GM12878 (cell line): ENCODE data around the gene LIN52. TPM values are rescaled to one million over a fixed set of nuclear protein-coding genes. Genes with fewer than 3 reads are reported as not detected.

Source experiments
- ATAC-seq: fragments of 200-7000 bp; cut with Tn5 transposase; 3 replicates; pipeline ENCODE4 v1.9.1; 2020; ENCODE audit warnings: mild to moderate bottlenecking, moderate library complexity
- BruUV-seq: library from RNA; stranded (reverse); fragments of 400-500 nt; replicated peaks from 2 replicates; lab custom pipeline; 2021; lab: Mats Ljungman, UMichigan
- CTCF ChIA-PET: fragments of 300-600 bp; sonication (Branson Sonifier 250); formaldehyde crosslinking; extraction: SDS; loops from one replicate; lab custom pipeline; 2021; ENCODE audit warnings: inconsistent platforms; lab: Yijun Ruan, JAX
- POLR2A ChIA-PET: fragments of 350-600 bp; formaldehyde crosslinking; extraction: SDS; loops from one replicate; lab custom pipeline; 2021; ENCODE audit warnings: inconsistent platforms; lab: Charles Lee
- RAD21 ChIA-PET: fragments of 300-600 bp; sonication (Branson Sonifier 250); formaldehyde crosslinking; loops from one replicate; lab custom pipeline; 2023; ENCODE audit warnings: antibody characterized with exemption; ENCODE audit not compliant: unreplicated experiment; lab: Charles Lee
- SMC1A ChIA-PET: fragments of 300-600 bp; sonication (Branson Sonifier 250); formaldehyde crosslinking; loops from one replicate; lab custom pipeline; 2023; ENCODE audit not compliant: unreplicated experiment, uncharacterized antibody; lab: Charles Lee
- DNase-seq: peaks from one replicate; pipeline ENCODE4 v3.0.0-alpha.2; 2011; ENCODE audit warnings: low read depth, low spot score
- FAIRE-seq: peaks from 3 replicates; lab custom pipeline; 2011; peaks lifted over from hg19 to GRCh38; lab: Jason Lieb, UNC
- H2AFZ ChIP-seq: 2 replicates; pipeline ENCODE4 v1.6.0; 2011; ENCODE audit warnings: low read depth, low read length, control low read depth; ENCODE audit not compliant: control insufficient read depth
- H3K27ac ChIP-seq: 2 replicates; pipeline ENCODE4 v1.5.1; 2011; ENCODE audit warnings: control low read depth; ENCODE audit not compliant: control insufficient read depth, insufficient read depth
- H3K27me3 ChIP-seq, 2 experiments: replicated peaks in 1 of 2; 2 replicates each; pipeline versions ENCODE4 v1.6.0 to v1.6.1; 2011; ENCODE audit warnings: low read length in 1 of 2; ENCODE audit not compliant: control insufficient read depth in 2 of 2, insufficient read depth in 2 of 2
- H3K36me3 ChIP-seq, 2 experiments: 2 replicates each; pipeline ENCODE4 v1.5.1; 2011; ENCODE audit warnings: low read length in 1 of 2; ENCODE audit not compliant: control insufficient read depth in 2 of 2, insufficient read depth in 2 of 2
- H3K4me1 ChIP-seq: 2 replicates; pipeline ENCODE4 v1.6.1; 2011; ENCODE audit warnings: mild to moderate bottlenecking, low read length, moderate library complexity, mixed read lengths; ENCODE audit not compliant: control insufficient read depth, insufficient read depth
- H3K4me2 ChIP-seq: 2 replicates; pipeline ENCODE4 v1.6.0; 2011; ENCODE audit warnings: control low read depth; ENCODE audit not compliant: control insufficient read depth, insufficient read depth
- H3K4me3 ChIP-seq: fragments of 200-600 bp; sonication (generic); 2 replicates; pipeline ENCODE4 v1.5.1; 2016
- H3K79me2 ChIP-seq: 2 replicates; pipeline ENCODE4 v1.6.0; 2011; ENCODE audit warnings: low read length; ENCODE audit not compliant: control insufficient read depth, insufficient read depth
- H3K9ac ChIP-seq: 2 replicates; pipeline ENCODE4 v1.8.0; 2011; ENCODE audit warnings: low read length, control low read depth, mixed read lengths; ENCODE audit not compliant: control insufficient read depth, insufficient read depth
- H3K9me3 ChIP-seq: replicated peaks from 3 replicates; pipeline ENCODE4 v1.5.1; 2011; ENCODE audit warnings: mild to moderate bottlenecking, low read length; ENCODE audit not compliant: control insufficient read depth, insufficient read depth
- H4K20me1 ChIP-seq: 2 replicates; pipeline ENCODE4 v1.6.0; 2011; ENCODE audit not compliant: control insufficient read depth, insufficient read depth
- BHLHE40 ChIP-seq, 2 experiments: fragments of 450-650 bp in 1 of 2; IDR thresholded peaks; 2 replicates each; pipeline ENCODE4 v1.6.1; 2011 to 2017; ENCODE audit warnings: low read depth in 2 of 2, borderline replicate concordance in 1 of 2, improper control_type of control experiment in 1 of 2, low read length in 1 of 2, mild to moderate bottlenecking in 1 of 2
- EP300 ChIP-seq, 2 experiments: fragments of 150-350 bp in 1 of 2; IDR thresholded peaks; 2 replicates each; pipeline ENCODE4 v1.6.1; 2011 to 2012; ENCODE audit warnings: low read depth in 2 of 2, low read length in 2 of 2, borderline replicate concordance in 1 of 2, improper control_type of control experiment in 1 of 2, inconsistent platforms in 1 of 2; ENCODE audit not compliant: control insufficient read depth in 1 of 2
- HCFC1 ChIP-seq: fragments of 150-350 bp; IDR thresholded peaks from 2 replicates; pipeline ENCODE4 v1.6.1; 2014; ENCODE audit warnings: low read length
- IKZF2 ChIP-seq, 2 experiments: fragments of 450-650 bp; IDR thresholded peaks; 2 replicates each; pipeline ENCODE4 v1.6.1; 2017; ENCODE audit warnings: mild to moderate bottlenecking in 2 of 2, moderate library complexity in 2 of 2
- NBN ChIP-seq: fragments of 450-650 bp; IDR thresholded peaks from 2 replicates; pipeline ENCODE4 v1.6.1; 2016
- REST ChIP-seq: IDR thresholded peaks from 2 replicates; pipeline ENCODE4 v1.6.1; 2012; ENCODE audit warnings: mild to moderate bottlenecking, low read depth, low read length
- TCF7 ChIP-seq: IDR thresholded peaks from 2 replicates; pipeline ENCODE4 v1.6.1; 2014; ENCODE audit warnings: antibody characterized with exemption, borderline replicate concordance
- YBX1 ChIP-seq: fragments of 450-650 bp; IDR thresholded peaks from 2 replicates; pipeline ENCODE4 v1.6.1; 2016; ENCODE audit warnings: antibody characterized with exemption
- WGBS: methylation state at CpG from one replicate; pipeline ENCODE4 v1.1.6; 2016; ENCODE audit warnings: low lambda C conversion rate; ENCODE audit not compliant: insufficient replicate concordance, insufficient coverage; ENCODE audit errors: missing lambda C conversion rate; 5-methylcytosine and 5-hydroxymethylcytosine counted together
- in situ Hi-C: fragments of 300-500 bp; cut with MboI; formaldehyde crosslinking; loops from 9 replicates; pipeline ENCODE4 v1.14.3; 2018; ENCODE audit warnings: mixed read lengths
- intact Hi-C: fragments of 100-400 bp; cut with micrococcal nuclease; formaldehyde crosslinking; loops from one replicate; pipeline ENCODE4 v1.14.2; 2022; ENCODE audit not compliant: unreplicated experiment
- polyA plus RNA-seq, 11 experiments: library from polyadenylated mRNA; depleted of rRNA in 4 of 11; unstranded in 6 of 11; stranded (reverse) in 5 of 11; fragments of >200 nt; fragmentation: Nextera tagmentation in 4 of 11; fragmentation: Illumina TruSeq in 1 of 11; extraction: Ambion mirVana in 4 of 11; extraction: Trizol in 1 of 11; gene quantifications; 1 replicate in 1 of 11; 2 replicates in 10 of 11; pipeline versions ENCODE4 v1.2.1 to v1.2.3, GENCODE V29; 2011 to 2016; ENCODE audit warnings: inconsistent platforms in 2 of 11, missing spikeins in 2 of 11, low read depth in 1 of 11
- total RNA-seq, 4 experiments: library from RNA; depleted of rRNA in 3 of 4; stranded (reverse); fragments of >200 nt in 3 of 4; fragmentation: Illumina TruSeq in 1 of 4; extraction: Trizol in 1 of 4; gene quantifications; 2 replicates each; pipeline versions ENCODE4 v1.2.1 to v1.2.3, GENCODE V29; 2013 to 2021

The LIN52 gene
- total and polyA plus RNA-seq, 10 of the 15 experiments (the other 5 are each of a cell fraction or from before 2014, with no cell fraction given) = 13.3 to 30.9 (median 19.9) TPM

GRCh38 chr14:74084277-74085046 lies at the start of gene LIN52, which contains the start of gene ALDH6A1 (continued):
- TF ChIP-seq REST (no peak), EP300 (IDR thresholded peaks at IDR 0.05; ENCODE audit: borderline replicate concordance in 1 of 2, control insufficient read depth in 1 of 2, low read depth in 2 of 2, low read length in 2 of 2) (no peak), NBN (peak; percentile 87), YBX1 (no peak), IKZF2 (IDR thresholded peaks at IDR 0.05) (no peak), TCF7 (no peak), BHLHE40 (IDR thresholded peaks at IDR 0.05; ENCODE audit: borderline replicate concordance in 1 of 2, low read depth in 2 of 2, low read length in 1 of 2) (peak; percentile 71 to 94; a peak in 3 of 4 replicates)

GRCh38 chr14:74035556-74035955 lies 49.2 kb upstream of the LIN52 start:
- intact Hi-C loops = loop anchor here (5.0 to 10.0 kb wide), 2 partner anchors 308 to 401 kb away; no protein-coding TSS in a partner anchor
- ATAC-seq (no peak), DNase-seq (no peak), FAIRE-seq (no peak)
- WGBS = 83% methylated on average over 3 of the region's 4 CpGs
- RAD21 ChIA-PET = no interaction called here
- POLR2A ChIA-PET = interaction anchor here (0.5 to 0.6 kb wide), 2 partner anchors 35 to 237 kb away, joined by 3 read pairs; no protein-coding TSS in a partner anchor
- TF ChIP-seq HCFC1 = no peak
- CTCF ChIA-PET = interaction anchor here (0.6 to 1.0 kb wide), 4 partner anchors 8 to 532 kb away, joined by 3 to 5 read pairs (median 4); no protein-coding TSS in a partner anchor
- Histone ChIP-seq H3K27me3 (no peaks in the 10 kb centered on the region), H3K4me2 (no peak overlapping the region), H3K4me3 (no peak overlapping the region), H3K9ac (no peak overlapping the region), H3K27ac (no peak overlapping the region), H3K9me3 (no peaks in the 10 kb centered on the region), H2AFZ (no peak overlapping the region), H3K79me2 (no peaks in the 10 kb centered on the region), H3K4me1 (no peaks in the 10 kb centered on the region), H3K36me3 (no peaks in the 10 kb centered on the region), H4K20me1 (no peaks in the 10 kb centered on the region)
- in situ Hi-C loops = loop anchor here (25.0 kb wide), 1 partner anchor 298 kb away; no protein-coding TSS in a partner anchor
- BruUV-seq = no TSS peak
- SMC1A ChIA-PET = interaction anchor here (0.6 kb wide), 2 partner anchors 14 to 1521 kb away, joined by 3 read pairs; no protein-coding TSS in a partner anchor
